GM12801 (cell line): ENCODE results near the gene RTCA.

Source experiments
- CTCF ChIP-seq: IDR thresholded peaks from one replicate; pipeline ENCODE4 v1.5.1; 2011; ENCODE audit warnings: control low read depth; ENCODE audit not compliant: insufficient read length; ENCODE audit errors: extremely low read depth

Gene RTCA

GRCh38 chr1:100265931-100266740 is at the start of gene RTCA:
Gene RTCA (plus strand): TSS chr1:100266216. CDS start chr1:100266376, 160 bp downstream.
- no peak for TF ChIP-seq CTCF

GRCh38 chr1:100217834-100218233 is 48.2 kb upstream of the RTCA start:
- no peak for TF ChIP-seq CTCF

- no peak for TF ChIP-seq CTCF
Measured at GRCh38 chr1:100219457-100219856, 46.6 kb upstream of the RTCA start.

GRCh38 chr1:100219883-100220282 is 46.1 kb upstream of the RTCA start:
- no peak for TF ChIP-seq CTCF

GRCh38 chr1:100222428-100222827 is 43.6 kb upstream of the RTCA start:
- no peak for TF ChIP-seq CTCF

GRCh38 chr1:100229681-100230443 is 36.2 kb upstream of the RTCA start:
- TF ChIP-seq CTCF, result no peak

- TF ChIP-seq CTCF, result no peak
Measured at GRCh38 chr1:100230765-100231164, 35.3 kb upstream of the RTCA start.
